T-helper 1 cell treated with Interleukin-12 subunit alpha and Interleukin-12 subunit beta and Interleukin-4 antibody, amounts not matched to agents 30 μg/mL and 1 μg/mL, for 36 hours (primary cell): ENCODE results near the gene RSU1.
A peak's percentile ranks its signal among the peaks of the same experiment; 100 is the strongest.

Experiments used
- H3K27ac Mint-ChIP-seq: one replicate; pipeline ENCODE4 v1.8.0; 2021; ENCODE audit warnings: mild to moderate bottlenecking, mixed read lengths
- H3K27me3 Mint-ChIP-seq: one replicate; pipeline ENCODE4 v1.8.0; 2021; ENCODE audit warnings: low read depth, mixed read lengths
- H3K36me3 Mint-ChIP-seq: one replicate; pipeline ENCODE4 v1.8.0; 2021; ENCODE audit warnings: low read depth, mixed read lengths
- H3K4me1 Mint-ChIP-seq: one replicate; pipeline ENCODE4 v1.8.0; 2021; ENCODE audit warnings: low read depth, mixed read lengths
- H3K4me3 Mint-ChIP-seq: one replicate; pipeline ENCODE4 v1.8.0; 2021; ENCODE audit warnings: mild to moderate bottlenecking, moderate library complexity, mixed read lengths
- H3K9me3 Mint-ChIP-seq: one replicate; pipeline ENCODE4 v1.8.0; 2021; ENCODE audit warnings: mixed read lengths

Gene RSU1

GRCh38 chr10:16817125-16818019, at the start of gene RSU1:
Gene RSU1 (minus strand): TSS chr10:16817424. CDS start chr10:16817081, 343 bp downstream.
- H3K27ac Mint-ChIP-seq = peak within 1 kb of the TSS; percentile 88
- peak within 1 kb of the TSS; percentile 93 for H3K4me3 Mint-ChIP-seq
- H3K27me3 Mint-ChIP-seq = peaks cover 7% of the 10 kb centered on the region
- peaks cover 38% of the 10 kb centered on the region for H3K4me1 Mint-ChIP-seq
- H3K9me3 Mint-ChIP-seq = peaks cover 14% of the 10 kb centered on the region
- H3K36me3 Mint-ChIP-seq = peaks cover 25% of the 10 kb centered on the region

- Mint-ChIP-seq H3K27me3 (peaks cover 37% of the 10 kb centered on the region), H3K4me3 (no peak overlapping the region), H3K4me1 (no peaks in the 10 kb centered on the region), H3K9me3 (no peaks in the 10 kb centered on the region), H3K36me3 (no peaks in the 10 kb centered on the region), H3K27ac (no peak overlapping the region)
These were observed 49.5 kb upstream of the RSU1 start for GRCh38 chr10:16866541-16867275.

- Mint-ChIP-seq H3K9me3 (no peaks in the 10 kb centered on the region), H3K4me3 (no peak overlapping the region), H3K27ac (no peak overlapping the region), H3K4me1 (no peaks in the 10 kb centered on the region), H3K27me3 (peaks cover 40% of the 10 kb centered on the region), H3K36me3 (no peaks in the 10 kb centered on the region)
These were observed 48.5 kb upstream of the RSU1 start for GRCh38 chr10:16865766-16866165.

GRCh38 chr10:16863766-16864165, 46.5 kb upstream of the RSU1 start:
- peaks cover 32% of the 10 kb centered on the region for H3K27me3 Mint-ChIP-seq
- no peaks in the 10 kb centered on the region for H3K4me1 Mint-ChIP-seq
- no peaks in the 10 kb centered on the region for H3K36me3 Mint-ChIP-seq
- H3K4me3 Mint-ChIP-seq = no peak overlapping the region
- H3K27ac Mint-ChIP-seq = no peak overlapping the region
- no peaks in the 10 kb centered on the region for H3K9me3 Mint-ChIP-seq

- Mint-ChIP-seq H3K9me3 (no peaks in the 10 kb centered on the region), H3K4me3 (no peak overlapping the region), H3K27me3 (peaks cover 14% of the 10 kb centered on the region), H3K27ac (no peak overlapping the region), H3K36me3 (no peaks in the 10 kb centered on the region), H3K4me1 (no peaks in the 10 kb centered on the region)
These were observed 40.2 kb upstream of the RSU1 start for GRCh38 chr10:16857419-16857818.

- H3K27ac Mint-ChIP-seq = no peak overlapping the region
- no peaks in the 10 kb centered on the region for H3K9me3 Mint-ChIP-seq
- no peak overlapping the region for H3K4me3 Mint-ChIP-seq
- peaks cover 13% of the 10 kb centered on the region for H3K27me3 Mint-ChIP-seq
- H3K36me3 Mint-ChIP-seq = no peaks in the 10 kb centered on the region
- no peaks in the 10 kb centered on the region for H3K4me1 Mint-ChIP-seq
These were observed 39.3 kb upstream of the RSU1 start for GRCh38 chr10:16856567-16856966.

- Mint-ChIP-seq H3K27ac (no peak overlapping the region), H3K36me3 (no peaks in the 10 kb centered on the region), H3K4me1 (no peaks in the 10 kb centered on the region), H3K27me3 (peaks cover 16% of the 10 kb centered on the region), H3K9me3 (no peaks in the 10 kb centered on the region), H3K4me3 (no peak overlapping the region)
These were observed 38.9 kb upstream of the RSU1 start for GRCh38 chr10:16856092-16856491.

GRCh38 chr10:16854623-16855022, 37.4 kb upstream of the RSU1 start:
- no peak overlapping the region for H3K27ac Mint-ChIP-seq
- peaks cover 18% of the 10 kb centered on the region for H3K27me3 Mint-ChIP-seq

GRCh38 chr10:16853809-16854208, 36.6 kb upstream of the RSU1 start:
- Mint-ChIP-seq H3K27ac (no peak overlapping the region), H3K36me3 (no peaks in the 10 kb centered on the region), H3K27me3 (peaks cover 25% of the 10 kb centered on the region), H3K4me1 (no peaks in the 10 kb centered on the region), H3K4me3 (no peak overlapping the region), H3K9me3 (no peaks in the 10 kb centered on the region)

More at GRCh38 chr10:16854623-16855022, 37.4 kb upstream of the RSU1 start:
- Mint-ChIP-seq H3K4me3 (no peak overlapping the region), H3K4me1 (no peaks in the 10 kb centered on the region), H3K36me3 (no peaks in the 10 kb centered on the region), H3K9me3 (no peaks in the 10 kb centered on the region)

- H3K9me3 Mint-ChIP-seq = no peaks in the 10 kb centered on the region
- H3K4me3 Mint-ChIP-seq = no peak overlapping the region
- H3K4me1 Mint-ChIP-seq = no peaks in the 10 kb centered on the region
- H3K27me3 Mint-ChIP-seq = peaks cover 25% of the 10 kb centered on the region
- no peak overlapping the region for H3K27ac Mint-ChIP-seq
- H3K36me3 Mint-ChIP-seq = no peaks in the 10 kb centered on the region
These were observed 36.0 kb upstream of the RSU1 start for GRCh38 chr10:16853201-16853600.

- H3K4me1 Mint-ChIP-seq = no peaks in the 10 kb centered on the region
These were observed 35.4 kb upstream of the RSU1 start for GRCh38 chr10:16852624-16853023.

GRCh38 chr10:16848562-16849154, 31.4 kb upstream of the RSU1 start:
- Mint-ChIP-seq H3K4me3 (no peak overlapping the region), H3K27me3 (peaks cover 25% of the 10 kb centered on the region), H3K36me3 (no peaks in the 10 kb centered on the region), H3K4me1 (no peaks in the 10 kb centered on the region), H3K27ac (no peak overlapping the region), H3K9me3 (no peaks in the 10 kb centered on the region)

More at GRCh38 chr10:16852624-16853023, 35.4 kb upstream of the RSU1 start:
- Mint-ChIP-seq H3K9me3 (no peaks in the 10 kb centered on the region), H3K27me3 (peaks cover 25% of the 10 kb centered on the region), H3K27ac (no peak overlapping the region), H3K36me3 (no peaks in the 10 kb centered on the region), H3K4me3 (no peak overlapping the region)

GRCh38 chr10:16847644-16848043, 30.4 kb upstream of the RSU1 start:
- H3K27me3 Mint-ChIP-seq = peaks cover 20% of the 10 kb centered on the region
- H3K4me1 Mint-ChIP-seq = peaks cover 2% of the 10 kb centered on the region
- H3K9me3 Mint-ChIP-seq = no peaks in the 10 kb centered on the region
- no peak overlapping the region for H3K27ac Mint-ChIP-seq
- no peak overlapping the region for H3K4me3 Mint-ChIP-seq
- H3K36me3 Mint-ChIP-seq = no peaks in the 10 kb centered on the region

- peaks cover 2% of the 10 kb centered on the region for H3K4me1 Mint-ChIP-seq
- H3K9me3 Mint-ChIP-seq = no peaks in the 10 kb centered on the region
- H3K27me3 Mint-ChIP-seq = peaks cover 15% of the 10 kb centered on the region
- no peak overlapping the region for H3K27ac Mint-ChIP-seq
- no peak overlapping the region for H3K4me3 Mint-ChIP-seq
- H3K36me3 Mint-ChIP-seq = no peaks in the 10 kb centered on the region
These were observed 28.0 kb upstream of the RSU1 start for GRCh38 chr10:16845248-16845647.
